GM18526 (cell line): ENCODE measurements around the gene DNAAF2.

ENCODE experiments used
- POLR2A ChIP-seq: IDR thresholded peaks from 3 replicates; pipeline ENCODE4 v1.6.1; 2011; ENCODE audit not compliant: insufficient read length; ENCODE audit errors: extremely low read depth

DNAAF2 gene

GRCh38 chr14:49633640-49634546 lies 1.2 kb downstream of the DNAAF2 start:
- TF ChIP-seq POLR2A = peak; percentile 79

GRCh38 chr14:49623941-49624839 lies 10.9 kb downstream of the DNAAF2 start:
- no peak for TF ChIP-seq POLR2A

GRCh38 chr14:49623387-49623786 lies 11.7 kb downstream of the DNAAF2 start:
- TF ChIP-seq POLR2A = no peak

- no peak for TF ChIP-seq POLR2A
Observed at GRCh38 chr14:49622022-49622607, 12.9 kb downstream of the DNAAF2 start.

- TF ChIP-seq POLR2A = no peak
Observed at GRCh38 chr14:49621114-49621881, 13.7 kb downstream of the DNAAF2 start.

GRCh38 chr14:49620182-49621113 lies 14.6 kb downstream of the DNAAF2 start, which contains the start of the genes MGAT2 and RPL36AL:
TSS of gene MGAT2 (plus strand) at chr14:49620799. CDS start at chr14:49621269, 470 bp downstream.
TSS of gene RPL36AL (minus strand) at chr14:49620626. CDS start at chr14:49619104, 1,522 bp downstream.
- peak; percentile 98 for TF ChIP-seq POLR2A

- no peak for TF ChIP-seq POLR2A
Observed at GRCh38 chr14:49619730-49620129, 15.3 kb downstream of the DNAAF2 start.

GRCh38 chr14:49617852-49618519 lies 17.1 kb downstream of the DNAAF2 start:
- TF ChIP-seq POLR2A = no peak

- TF ChIP-seq POLR2A = no peak
Observed at GRCh38 chr14:49615776-49616175, 19.3 kb downstream of the DNAAF2 start.

GRCh38 chr14:49614196-49614595 lies 20.8 kb downstream of the DNAAF2 start:
- TF ChIP-seq POLR2A = no peak

GRCh38 chr14:49612671-49613070 lies 22.4 kb downstream of the DNAAF2 start:
- TF ChIP-seq POLR2A = no peak

- no peak for TF ChIP-seq POLR2A
Observed at GRCh38 chr14:49612251-49612650, 22.8 kb downstream of the DNAAF2 start.

- TF ChIP-seq POLR2A = no peak
Observed at GRCh38 chr14:49607583-49607982, 27.5 kb downstream of the DNAAF2 start.
